Suppressor macrophage treated with lipopolysaccharide for 1 hour (primary cell): Measurements from ENCODE around the gene CPED1.
"Not testable (repeated sequence)": the region's sequence is repeated elsewhere in the genome, so short reads cannot be mapped to it uniquely, and the experiment has no call there.

Experiments
- DNase-seq, 3 donors: peaks; one replicate each; pipeline ENCODE4 v3.0.0-alpha.2; 2020 to 2022

CPED1 gene

DNA sequence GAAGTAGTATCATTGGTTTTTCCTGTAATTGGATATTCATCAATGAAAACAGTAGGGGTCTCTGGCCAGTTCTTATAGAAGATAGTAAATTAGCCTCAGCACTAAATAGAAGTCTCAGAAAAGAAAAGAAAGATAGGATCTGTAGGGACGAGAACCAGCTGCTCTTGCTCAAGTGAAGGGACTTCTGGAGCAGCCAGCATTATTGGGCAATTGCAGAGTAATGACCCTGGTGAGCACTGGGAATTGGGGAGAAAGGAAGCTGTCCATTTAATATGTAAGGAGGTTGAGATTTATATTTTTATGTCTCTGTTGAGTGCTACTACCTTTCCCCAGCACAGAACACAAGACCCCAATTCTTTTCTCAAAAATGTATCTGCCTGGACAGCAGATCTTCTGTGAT lies 279.1 kb downstream of the CPED1 start:
- DNase-seq: no peak

- no peak for DNase-seq
These were observed 281.3 kb downstream of the CPED1 start for GRCh38 chr7:121269798-121270197.

- DNase-seq: no peak
These were observed 282.6 kb downstream of the CPED1 start for GRCh38 chr7:121271098-121271497.

- DNase-seq: no peak
These were observed 283.4 kb downstream of the CPED1 start for GRCh38 chr7:121271916-121272315.

DNA sequence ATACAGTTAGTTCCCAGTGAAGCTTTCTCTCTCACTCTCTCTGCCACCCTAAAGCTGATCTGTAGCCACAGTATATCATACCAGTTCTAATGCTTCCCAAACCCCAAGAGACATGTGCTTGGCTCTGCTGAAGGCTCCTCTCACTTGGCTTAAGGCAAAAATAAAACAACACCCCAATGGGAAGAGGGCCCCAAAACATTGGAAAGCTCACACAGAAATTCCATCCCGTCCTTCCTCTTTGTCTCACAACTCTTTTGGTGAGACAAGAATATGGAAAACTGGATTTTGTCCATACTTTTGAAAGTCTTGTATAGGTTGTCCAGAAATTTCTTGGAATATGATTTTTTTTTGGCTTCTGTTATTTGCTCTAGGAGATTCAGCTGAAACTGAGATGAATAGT lies 284.2 kb downstream of the CPED1 start:
- no peak for DNase-seq

DNA sequence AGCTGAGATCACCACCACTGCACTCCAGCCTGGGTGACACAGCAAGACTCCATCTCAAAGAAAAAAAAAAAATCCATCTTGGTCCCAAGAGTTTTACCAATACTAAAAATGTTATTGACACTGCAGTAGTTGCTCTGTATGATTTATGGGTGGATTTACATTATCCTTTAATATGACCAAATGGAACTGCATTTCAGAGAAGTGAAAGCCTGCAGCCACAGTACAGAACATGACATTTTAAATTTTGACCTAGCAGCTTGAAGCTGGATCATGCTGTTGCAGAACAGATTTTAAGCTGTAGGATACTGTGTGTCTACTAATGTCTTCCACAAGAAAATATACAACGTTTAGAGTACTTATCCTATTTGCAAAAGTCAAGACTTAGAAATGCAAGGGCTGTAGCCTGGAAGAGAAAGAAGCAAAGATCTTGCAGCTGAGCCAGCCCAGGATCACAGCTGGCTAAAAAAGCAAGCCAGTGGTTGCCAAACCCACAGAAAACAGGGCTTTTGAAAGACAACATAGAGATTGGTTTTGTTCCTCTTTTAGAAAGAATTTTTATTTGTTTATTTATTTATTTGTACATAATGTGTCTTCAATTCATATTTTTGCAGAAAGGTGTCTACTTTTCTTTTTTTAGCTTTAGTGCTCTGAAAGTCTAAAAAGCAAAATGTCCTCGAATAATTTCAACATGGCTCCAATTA lies 285.1 kb downstream of the CPED1 start:
- DNase-seq: no peak

GRCh38 chr7:121274467-121274866 lies 286.0 kb downstream of the CPED1 start:
- DNase-seq: no peak

DNA sequence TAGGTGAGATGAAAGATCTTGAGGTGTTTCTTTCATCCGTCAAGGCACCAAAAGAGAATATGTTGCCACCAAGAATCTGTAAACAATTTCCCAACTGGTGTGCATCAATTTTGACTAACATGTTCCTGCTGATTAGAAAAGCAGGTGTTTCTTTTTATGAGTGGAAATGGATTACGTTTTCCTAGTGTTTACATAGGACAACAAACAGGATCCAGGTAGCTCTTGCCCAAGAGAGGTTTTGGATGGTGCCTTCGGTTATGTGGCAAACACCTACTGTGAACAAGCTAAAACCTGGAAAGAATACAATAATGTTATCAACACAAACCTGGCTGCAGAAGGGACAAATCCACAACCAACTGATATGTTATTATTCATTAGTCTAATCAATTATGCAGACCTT lies 286.7 kb downstream of the CPED1 start:
- DNase-seq: no peak

DNA sequence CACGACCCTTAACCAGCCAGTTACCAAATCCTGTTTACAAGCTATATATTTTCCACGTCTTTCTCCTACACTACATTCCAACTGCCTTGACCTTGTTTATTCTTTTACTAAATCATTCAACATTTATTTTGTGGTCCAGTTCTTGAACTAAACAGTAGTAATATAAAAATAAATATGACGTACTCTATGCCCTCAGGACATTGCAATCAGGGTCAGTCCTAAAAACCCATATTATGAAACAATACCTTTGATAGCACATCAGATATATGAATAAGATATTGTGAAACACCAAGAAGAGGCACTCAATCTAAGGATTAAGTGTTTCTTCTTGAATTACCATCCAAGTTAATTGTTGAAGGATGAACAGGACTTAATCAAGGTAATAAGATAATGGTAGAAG lies 287.8 kb downstream of the CPED1 start:
- no peak for DNase-seq

DNA sequence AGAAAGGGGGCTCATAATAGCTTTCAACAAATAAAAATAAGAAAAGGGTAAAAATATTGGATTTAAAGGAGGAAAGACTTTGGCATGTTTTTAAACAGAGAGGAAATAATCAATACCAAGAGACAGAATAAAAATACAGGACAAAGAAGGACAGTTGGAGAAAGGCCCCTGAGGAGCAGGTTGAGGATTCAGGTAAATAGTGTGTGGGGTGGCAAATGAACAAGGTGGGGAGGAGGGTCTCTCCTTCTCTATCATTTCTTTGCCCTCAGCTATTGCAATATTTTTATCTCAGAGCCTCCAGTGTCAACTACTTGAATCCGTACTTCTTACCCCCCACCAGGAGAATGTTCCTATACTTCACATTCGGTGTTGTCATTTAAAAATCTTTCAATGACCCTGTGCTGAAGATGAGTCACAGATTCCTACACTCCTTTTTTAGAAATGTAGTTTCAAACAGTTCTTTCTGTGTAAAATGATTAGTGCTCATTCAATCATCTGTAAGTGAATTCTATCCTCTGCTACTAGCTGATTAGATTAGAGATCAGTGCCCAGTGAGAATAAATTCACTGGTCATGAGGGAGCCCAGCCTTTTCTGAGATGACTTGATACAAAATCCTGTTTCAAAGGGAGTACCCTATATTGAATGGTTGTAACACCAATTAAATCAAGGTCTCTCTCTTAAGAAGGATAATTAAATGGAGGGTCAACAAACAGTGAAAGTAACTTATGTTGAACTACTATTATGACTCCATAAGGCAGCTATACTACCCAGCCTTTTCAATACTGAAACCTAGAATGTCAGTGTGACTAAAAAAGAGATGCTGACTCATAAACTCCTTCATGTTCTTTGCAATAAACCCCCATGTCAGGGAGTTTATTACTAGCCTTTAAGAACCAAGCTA lies 289.9 kb downstream of the CPED1 start:
- DNase-seq: peak in 1 of 3 donors; percentile 2

DNA sequence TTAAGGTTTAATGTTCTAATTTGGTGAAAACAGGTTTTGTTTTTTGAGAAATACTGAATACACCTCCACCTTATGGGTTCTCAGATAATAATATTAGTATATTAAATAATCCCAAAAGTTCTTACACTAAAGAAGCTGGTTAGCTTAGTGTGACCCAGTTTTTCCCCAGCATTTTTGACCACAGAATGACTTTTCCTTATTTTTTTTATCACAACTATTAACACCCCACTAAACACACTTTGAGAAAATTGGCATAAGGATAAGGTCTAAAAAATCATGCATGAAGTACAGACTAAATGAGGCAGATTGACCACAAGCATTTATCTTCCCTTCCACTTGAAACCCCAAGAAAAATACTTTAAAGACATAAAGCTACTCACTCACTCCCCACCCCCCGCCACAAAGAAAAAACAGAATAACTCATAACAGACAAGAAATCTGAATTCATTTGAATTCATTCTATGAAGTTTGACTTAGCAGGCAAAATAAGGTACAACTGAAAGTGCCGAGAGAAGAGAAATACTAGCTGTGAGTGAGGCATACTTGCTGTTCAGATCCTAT lies 290.6 kb downstream of the CPED1 start:
- DNase-seq: no peak

DNA sequence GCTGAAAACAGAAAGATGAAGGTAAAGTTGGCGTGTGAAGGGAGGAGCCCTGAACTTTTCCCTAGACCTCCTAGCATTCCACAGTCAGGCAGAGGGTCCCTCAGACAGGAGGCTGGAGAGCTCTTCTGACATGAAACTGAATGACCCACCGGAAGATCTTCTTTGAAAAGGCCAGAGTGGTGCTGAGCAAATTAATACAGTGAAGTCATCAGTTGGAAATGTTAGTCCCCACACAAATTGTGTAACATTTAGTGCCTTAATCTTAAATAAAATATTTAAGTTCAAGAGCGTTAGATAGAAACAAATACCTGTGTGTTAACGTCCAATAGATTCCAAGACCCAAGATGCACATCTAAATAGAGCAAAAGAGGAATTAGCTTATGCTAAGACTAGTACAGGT lies 291.3 kb downstream of the CPED1 start:
- DNase-seq: no peak

- DNase-seq: no peak
These were observed 292.1 kb downstream of the CPED1 start for GRCh38 chr7:121280656-121281055.

- no peak for DNase-seq
These were observed 293.6 kb downstream of the CPED1 start for GRCh38 chr7:121282129-121282528.

- DNase-seq: no peak
These were observed 296.7 kb downstream of the CPED1 start for GRCh38 chr7:121285066-121285667.

DNA sequence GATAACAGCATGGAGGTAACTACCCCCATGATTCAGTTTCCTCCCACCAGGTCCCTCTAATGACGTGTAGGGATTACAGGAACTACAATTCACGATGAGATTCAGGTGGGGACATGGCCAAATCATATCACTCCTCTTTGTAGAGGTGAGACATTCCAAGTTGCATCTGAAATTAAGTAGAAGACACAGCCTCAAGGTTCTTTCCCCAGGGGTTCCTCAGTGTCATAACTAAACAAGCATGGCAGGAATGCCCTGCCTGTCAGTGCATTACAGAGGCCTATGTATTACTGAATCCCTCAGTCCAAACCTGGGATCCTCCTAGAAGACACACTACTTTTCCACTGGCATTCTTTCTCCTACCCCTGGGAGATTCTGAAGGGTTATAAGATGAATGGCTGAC lies 297.7 kb downstream of the CPED1 start:
- no peak for DNase-seq

GRCh38 chr7:121286742-121287734 lies 298.5 kb downstream of the CPED1 start:
- DNase-seq: no peak

GRCh38 chr7:121288894-121289293 lies 300.4 kb downstream of the CPED1 start:
- DNase-seq: no peak

- not testable (repeated sequence) for DNase-seq
These were observed 301.4 kb downstream of the CPED1 start for GRCh38 chr7:121289930-121290329.

GRCh38 chr7:121294448-121294992 lies 306.0 kb downstream of the CPED1 start:
- no peak for DNase-seq

- DNase-seq: no peak
These were observed 309.3 kb downstream of the CPED1 start for GRCh38 chr7:121297843-121298242.

GRCh38 chr7:121298831-121299239 lies 310.3 kb downstream of the CPED1 start:
- DNase-seq: no peak
